HG03175 (cell line): ENCODE measurements around the gene GLDC.

Experiments used
- ATAC-seq: cut with Tn5 transposase; IDR thresholded peaks from one replicate; pipeline ENCODE4 v1.9.1; 2021; ENCODE audit warnings: mild to moderate bottlenecking, moderate library complexity; ENCODE audit not compliant: unreplicated experiment

The GLDC gene

GRCh38 chr9:6525326-6526045, 120.0 kb downstream of the GLDC start:
- no peak for ATAC-seq

- no peak for ATAC-seq
Measured at GRCh38 chr9:6522263-6522662, 123.3 kb downstream of the GLDC start.

- ATAC-seq = no peak
Measured at GRCh38 chr9:6512085-6512657, 133.4 kb downstream of the GLDC start.

- no peak for ATAC-seq
Measured at GRCh38 chr9:6506571-6506970, 139.0 kb downstream of the GLDC start.

GRCh38 chr9:6502399-6502798, 143.1 kb downstream of the GLDC start:
- ATAC-seq = no peak

GRCh38 chr9:6501526-6502210, 143.9 kb downstream of the GLDC start:
- ATAC-seq = no peak

GRCh38 chr9:6498982-6499381, 146.5 kb downstream of the GLDC start:
- ATAC-seq = no peak

- ATAC-seq = no peak
Measured at GRCh38 chr9:6495466-6495865, 150.1 kb downstream of the GLDC start.

- no peak for ATAC-seq
Measured at GRCh38 chr9:6490863-6491262, 154.7 kb downstream of the GLDC start.

GRCh38 chr9:6489099-6489498, 156.4 kb downstream of the GLDC start:
- ATAC-seq = no peak

GRCh38 chr9:6488395-6488794, 157.1 kb downstream of the GLDC start:
- ATAC-seq = no peak

GRCh38 chr9:6484210-6484609, 161.3 kb downstream of the GLDC start:
- no peak for ATAC-seq
